ENCODE results near the gene SART3. TPM values are rescaled to one million over a fixed set of nuclear protein-coding genes. Genes with fewer than 3 reads are reported as not detected.

SART3 gene
- total and polyA plus RNA-seq, 2 of the 4 experiments (the other 2 are of a cell fraction) = 22.6 to 37.8 TPM

GRCh38 chr12:108577458-108577857, 16.5 kb upstream of the SART3 start:
- H3K4me3 ChIP-seq (ENCODE audit: insufficient read depth, low read depth, low read length) = no peak overlapping the region
- no peak overlapping the region for H3K9ac ChIP-seq (ENCODE audit: low read depth, low read length)
- no peak overlapping the region for H2BK5ac ChIP-seq (ENCODE audit: low read depth, low read length, poor library complexity, severe bottlenecking)
- H3K9me3 ChIP-seq (ENCODE audit: control insufficient read depth, insufficient read depth, low read length) = no peaks in the 10 kb centered on the region
- no peak overlapping the region for H2AK5ac ChIP-seq (ENCODE audit: low read depth, low read length)
- no peak overlapping the region for H3K4ac ChIP-seq (ENCODE audit: low read depth, low read length)
- H3K27ac ChIP-seq (ENCODE audit: insufficient read depth, low read length) = no peak overlapping the region
- H3K36me3 ChIP-seq (ENCODE audit: control insufficient read depth, insufficient read depth, low read length) = no peaks in the 10 kb centered on the region
- no peak overlapping the region for H2BK20ac ChIP-seq (ENCODE audit: low read depth, low read length)
- H4K20me1 ChIP-seq (ENCODE audit: insufficient read depth, low read length) = no peaks in the 10 kb centered on the region
- DNase-seq = no peak
- no peak overlapping the region for H3K14ac ChIP-seq (replicated peaks; ENCODE audit: low read depth, low read length)
- no peaks in the 10 kb centered on the region; the same call in none of the 2 replicates for H3K9me1 ChIP-seq (ENCODE audit: insufficient read depth, low read length)
- no peak overlapping the region for H2BK120ac ChIP-seq (ENCODE audit: low read depth, low read length)
- no peaks in the 10 kb centered on the region; the same call in 1 of the 2 replicates for H3K4me1 ChIP-seq (ENCODE audit: control insufficient read depth, insufficient read depth, low read length)
- TF ChIP-seq RAD21 (IDR thresholded peaks at IDR 0.05; ENCODE audit: low read length) = no peak
- no peak for TF ChIP-seq ELK1 (IDR thresholded peaks at IDR 0.05; ENCODE audit: borderline replicate concordance, low read depth, low read length)
- no peak for TF ChIP-seq RCOR1 (IDR thresholded peaks at IDR 0.05; ENCODE audit: insufficient replicate concordance, low read length)
- no peaks in the 10 kb centered on the region for H3K27me3 ChIP-seq (ENCODE audit: control insufficient read depth, insufficient read depth, low read length)
- dilution Hi-C loops (cut with HindIII; ENCODE audit: low sequenced_read_pairs, unreplicated experiment) (no loop called here), intact Hi-C loops (cut with micrococcal nuclease) (no loop called here), in situ Hi-C loops (cut with MboI; ENCODE audit: low sequenced_read_pairs) (no loop called here)
- no peaks in the 10 kb centered on the region for H3K79me1 ChIP-seq (ENCODE audit: low read depth in 1 of 2, low read length in 2 of 2)
- H3K18ac ChIP-seq (ENCODE audit: low read depth, low read length) = no peak overlapping the region
- no peak overlapping the region for H4K91ac ChIP-seq (ENCODE audit: insufficient read depth, low read depth, low read length)
- no TSS peak for BruUV-seq (replicated peaks)
- no peak overlapping the region for H3K23ac ChIP-seq (ENCODE audit: low read depth, low read length)
- H2BK15ac ChIP-seq (ENCODE audit: low read depth, low read length) = peak overlapping the region; percentile 97; the same call in 1 of the 3 replicates
- no peak overlapping the region for H2AK9ac ChIP-seq (replicated peaks; ENCODE audit: low read depth, low read length, poor library complexity)
- H4K5ac ChIP-seq (ENCODE audit: low read depth, low read length) = no peak overlapping the region
- H3K56ac ChIP-seq (ENCODE audit: extremely low read depth, insufficient read depth, low read length) = no peak overlapping the region
- H3K4me2 ChIP-seq (ENCODE audit: low read depth, low read length) = no peak overlapping the region
- no peak overlapping the region for H2AFZ ChIP-seq (replicated peaks; ENCODE audit: low read length, poor library complexity)
- POLR2A ChIA-PET (ENCODE audit: unreplicated experiment) = no interaction called here
- CTCF ChIA-PET = interaction anchor here (1.0 kb wide), 1 partner anchor 42 kb away, joined by 3 read pairs; no protein-coding TSS in a partner anchor
- no peak for ATAC-seq (ENCODE audit: low read depth)
- no peak overlapping the region for H4K8ac ChIP-seq (ENCODE audit: low read depth in 2 of 2, low read length in 2 of 2)

All from IMR-90 (cell line).